GM18519 (cell line): ENCODE data around the gene TST.

Source experiments
- ATAC-seq: cut with Tn5 transposase; IDR thresholded peaks from one replicate; pipeline ENCODE4 v1.9.1; 2021; ENCODE audit warnings: mild to moderate bottlenecking, moderate library complexity; ENCODE audit not compliant: unreplicated experiment, low FRiP score

TST gene

DNA sequence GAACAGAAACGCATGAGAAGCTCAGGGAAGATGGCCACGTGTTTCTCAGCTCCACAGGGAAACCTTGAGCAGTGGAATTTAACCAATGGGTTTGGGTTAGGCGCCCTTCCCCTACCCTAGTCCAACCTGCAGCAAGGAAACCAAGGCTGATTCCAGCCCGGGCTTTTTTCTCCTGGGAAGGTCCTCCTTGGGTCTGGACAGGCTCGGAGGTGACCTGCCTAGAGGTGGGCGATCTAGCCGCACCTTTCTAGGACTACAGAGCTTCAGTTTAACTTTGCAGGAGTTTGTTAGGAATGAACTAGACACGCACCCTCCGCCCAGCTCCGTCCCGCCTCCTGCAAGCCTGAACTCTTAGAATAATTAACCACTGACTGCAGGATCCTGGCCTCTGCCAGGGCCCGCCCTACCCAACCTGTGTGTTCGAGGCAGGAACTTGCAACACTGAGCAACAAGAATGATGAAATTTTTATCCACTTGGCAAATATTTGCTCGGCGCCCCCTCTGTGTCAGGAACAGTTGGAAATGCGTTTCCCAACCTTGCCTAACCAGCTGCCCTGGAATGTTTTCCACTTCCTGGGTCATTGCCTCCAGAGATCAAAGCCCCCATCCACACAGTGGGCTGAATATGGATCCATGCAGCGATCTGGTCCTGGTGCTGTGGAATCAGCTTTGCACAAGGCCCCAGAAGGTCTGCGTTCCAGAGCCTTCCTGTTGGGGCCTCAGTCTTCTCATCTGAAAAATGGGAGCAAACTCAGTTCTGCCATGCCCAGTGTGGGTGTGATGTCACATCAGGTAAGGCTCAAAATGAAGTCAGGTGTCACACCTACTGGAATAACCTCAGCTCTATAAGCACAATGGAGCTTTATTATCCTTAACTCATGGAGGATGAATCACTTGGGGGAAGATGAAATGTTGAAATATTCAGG is 13.6 kb upstream of the TST start:
- ATAC-seq = no peak

DNA sequence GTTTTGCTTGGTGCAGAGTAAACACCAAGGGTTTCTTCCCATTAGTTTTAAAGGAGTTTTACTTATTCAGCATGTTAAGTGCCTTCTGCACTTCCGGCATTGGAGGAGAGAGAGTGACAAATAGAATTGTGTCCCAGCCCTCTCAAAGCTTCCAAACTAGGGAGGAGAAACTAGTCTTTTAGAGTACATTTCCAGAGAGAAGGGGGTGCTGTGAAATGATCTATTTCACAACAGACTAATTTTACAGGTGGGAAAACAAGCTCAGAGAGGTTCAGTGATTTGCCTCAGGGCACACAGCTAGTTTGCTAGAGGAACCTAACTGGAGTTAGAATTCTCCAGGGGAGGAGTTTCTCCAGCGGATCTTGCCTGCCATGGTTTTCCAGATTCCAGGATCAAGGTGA is 12.9 kb upstream of the TST start:
- ATAC-seq = no peak

DNA sequence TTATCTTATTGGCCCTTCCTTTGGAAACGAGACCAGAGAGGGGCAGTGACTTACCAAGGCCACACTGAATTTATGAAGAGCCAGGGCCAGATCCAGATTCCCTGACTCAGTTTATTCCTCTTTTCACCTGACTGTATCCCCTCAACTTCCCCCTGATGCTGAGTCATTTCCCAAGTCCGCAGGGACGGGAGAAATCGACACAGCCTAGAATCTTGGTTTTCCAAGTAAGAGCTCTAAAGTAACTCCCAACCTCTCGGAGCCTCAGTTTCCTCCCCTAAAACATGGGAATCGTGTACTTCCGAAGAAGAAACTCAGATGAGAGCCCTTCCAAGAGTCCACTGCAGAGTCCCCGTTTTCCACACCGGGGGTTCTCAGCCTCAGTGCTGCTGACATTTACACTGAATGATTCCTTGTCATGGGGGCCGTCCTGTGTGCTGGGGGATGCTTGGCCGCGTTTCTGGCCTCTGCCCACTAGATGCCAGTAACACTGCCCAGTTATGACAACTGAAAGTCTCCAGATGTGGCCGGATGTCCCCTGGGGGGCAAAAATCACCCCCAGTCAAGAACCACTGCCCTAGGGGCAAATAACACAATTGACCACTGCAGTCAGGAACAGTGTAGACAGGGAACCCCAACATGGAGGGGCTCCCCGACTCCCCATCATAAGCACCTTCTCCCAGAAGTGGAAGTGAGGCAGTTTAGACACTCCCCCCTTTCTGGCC is 11.5 kb upstream of the TST start:
- no peak for ATAC-seq

DNA sequence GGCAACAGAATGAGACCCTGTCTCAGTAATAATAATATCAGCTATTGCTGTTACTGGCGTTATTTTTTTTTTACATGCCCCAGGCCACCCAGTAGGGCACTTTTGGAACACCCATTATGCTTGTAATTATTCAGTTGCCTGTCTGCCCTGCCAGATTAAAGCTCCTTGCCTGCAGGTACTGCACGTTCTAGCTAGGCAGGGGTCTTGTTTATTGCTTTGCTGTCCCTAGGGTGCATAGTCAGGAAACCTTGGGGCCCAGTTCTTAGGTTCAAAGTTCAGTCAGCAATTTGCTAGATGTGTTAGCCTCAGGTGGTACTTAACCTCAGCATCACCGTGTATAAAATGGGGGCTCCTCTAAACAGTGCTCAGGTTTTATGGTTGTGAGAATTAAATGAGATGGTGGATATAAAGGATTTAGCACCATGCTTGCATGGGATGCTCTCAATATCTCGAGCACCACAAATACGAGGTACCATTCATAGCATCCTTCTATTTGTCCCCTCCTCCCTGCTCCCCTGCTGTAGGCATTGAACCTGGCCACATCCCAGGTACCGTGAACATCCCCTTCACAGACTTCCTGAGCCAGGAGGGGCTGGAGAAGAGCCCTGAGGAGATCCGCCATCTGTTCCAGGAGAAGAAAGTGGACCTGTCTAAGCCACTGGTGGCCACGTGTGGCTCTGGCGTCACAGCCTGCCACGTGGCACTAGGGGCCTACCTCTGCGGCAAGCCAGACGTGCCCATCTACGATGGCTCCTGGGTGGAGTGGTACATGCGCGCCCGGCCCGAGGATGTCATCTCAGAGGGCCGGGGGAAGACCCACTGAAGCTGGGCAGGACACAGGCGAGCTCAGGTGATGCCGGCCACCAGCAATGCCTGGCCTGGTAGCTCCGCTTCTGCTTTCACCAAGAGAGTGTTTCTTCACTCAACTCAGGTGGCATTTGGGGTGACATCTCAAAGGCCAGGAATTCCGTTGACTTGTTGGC is 9.7 kb upstream of the TST start:
- no peak for ATAC-seq

DNA sequence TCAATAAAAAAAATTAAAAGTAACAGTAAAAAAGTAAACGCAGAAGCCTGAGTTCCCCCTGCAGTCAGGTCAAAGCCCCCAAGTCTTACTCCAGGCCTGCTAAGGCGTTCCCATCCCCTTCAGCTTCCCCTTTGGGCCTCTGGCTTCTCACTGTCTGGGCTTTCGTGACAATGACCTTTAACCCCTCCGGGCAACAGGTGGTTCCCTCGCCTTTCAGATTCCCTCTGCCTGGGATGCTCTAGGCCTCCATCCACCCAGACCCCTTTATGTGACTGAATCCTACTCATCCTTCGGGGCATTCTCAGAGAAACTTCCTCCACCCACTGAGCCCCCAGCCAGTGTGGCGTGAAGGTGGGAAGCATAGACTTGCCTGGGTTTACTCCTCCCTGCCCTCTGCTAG is 8.3 kb upstream of the TST start:
- no peak for ATAC-seq

DNA sequence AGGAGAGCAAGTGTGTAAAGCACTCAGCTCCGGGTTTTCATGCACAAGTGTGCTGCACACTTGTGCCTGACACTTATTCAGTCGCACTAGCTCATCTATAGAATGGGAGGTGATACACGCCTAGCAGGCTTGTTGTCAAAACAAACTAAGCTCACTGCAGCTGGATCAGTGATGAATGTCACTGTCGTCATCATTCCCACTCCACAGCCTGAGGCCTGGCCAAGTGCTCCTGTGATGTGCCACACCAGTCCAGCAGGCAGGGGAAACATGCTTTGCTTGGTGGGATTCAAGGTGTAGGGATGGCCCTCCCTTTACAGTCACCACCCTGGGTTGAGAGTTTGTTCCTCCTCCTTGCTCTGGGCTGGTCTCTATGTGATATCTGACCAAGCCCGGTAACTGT is 7.1 kb upstream of the TST start:
- no peak for ATAC-seq

DNA sequence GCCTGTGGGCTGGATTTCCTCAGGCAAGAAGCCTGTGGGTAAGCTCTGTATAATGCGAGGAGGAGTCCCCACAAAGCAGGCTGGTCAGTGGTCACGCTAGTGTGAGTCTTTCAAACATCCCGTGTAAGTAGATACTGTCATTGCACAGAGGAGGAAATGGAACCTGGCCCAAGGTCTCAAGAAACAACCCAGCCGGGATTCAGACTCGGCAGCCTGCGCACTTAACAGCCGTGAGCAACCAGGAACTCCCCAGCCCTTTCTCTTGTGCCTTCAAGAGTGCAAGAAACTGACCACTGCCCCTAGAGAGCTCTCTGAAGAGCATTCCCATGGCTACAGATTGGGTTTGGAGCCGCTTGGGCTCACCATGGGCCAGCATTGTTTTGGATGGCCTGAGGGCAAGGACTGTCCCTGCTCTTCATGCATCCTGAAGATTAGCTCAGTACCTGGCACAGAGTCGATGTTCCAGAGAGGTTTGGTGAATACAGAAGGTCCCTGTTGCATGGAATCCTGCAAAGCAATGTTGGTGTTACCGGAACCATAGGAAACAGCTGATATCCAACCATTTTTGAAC is 6.3 kb upstream of the TST start:
- no peak for ATAC-seq

DNA sequence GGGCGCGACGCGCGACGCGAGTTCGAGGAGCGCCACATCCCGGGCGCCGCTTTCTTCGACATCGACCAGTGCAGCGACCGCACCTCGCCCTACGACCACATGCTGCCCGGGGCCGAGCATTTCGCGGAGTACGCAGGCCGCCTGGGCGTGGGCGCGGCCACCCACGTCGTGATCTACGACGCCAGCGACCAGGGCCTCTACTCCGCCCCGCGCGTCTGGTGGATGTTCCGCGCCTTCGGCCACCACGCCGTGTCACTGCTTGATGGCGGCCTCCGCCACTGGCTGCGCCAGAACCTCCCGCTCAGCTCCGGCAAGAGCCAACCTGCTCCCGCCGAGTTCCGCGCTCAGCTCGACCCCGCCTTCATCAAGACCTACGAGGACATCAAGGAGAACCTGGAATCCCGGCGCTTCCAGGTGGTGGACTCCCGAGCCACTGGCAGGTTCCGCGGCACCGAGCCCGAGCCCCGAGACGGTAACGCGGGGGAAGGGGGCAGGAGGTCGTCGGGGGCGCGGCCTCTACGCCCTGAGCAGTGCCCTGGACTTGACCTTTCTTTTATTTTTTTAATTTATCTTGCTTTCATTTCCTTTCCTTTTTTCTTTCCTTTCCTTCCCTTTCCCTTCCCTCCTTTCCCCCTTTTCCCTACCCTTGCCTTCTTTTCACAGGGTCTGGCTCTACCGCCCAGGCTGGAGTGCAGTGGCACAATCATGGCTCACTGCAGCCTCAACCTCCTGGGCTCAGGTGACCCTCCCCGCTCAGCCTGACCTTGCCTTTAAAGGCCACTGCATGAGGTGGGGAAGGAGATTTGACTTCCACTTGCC is 5.3 kb upstream of the TST start:
- no peak for ATAC-seq

DNA sequence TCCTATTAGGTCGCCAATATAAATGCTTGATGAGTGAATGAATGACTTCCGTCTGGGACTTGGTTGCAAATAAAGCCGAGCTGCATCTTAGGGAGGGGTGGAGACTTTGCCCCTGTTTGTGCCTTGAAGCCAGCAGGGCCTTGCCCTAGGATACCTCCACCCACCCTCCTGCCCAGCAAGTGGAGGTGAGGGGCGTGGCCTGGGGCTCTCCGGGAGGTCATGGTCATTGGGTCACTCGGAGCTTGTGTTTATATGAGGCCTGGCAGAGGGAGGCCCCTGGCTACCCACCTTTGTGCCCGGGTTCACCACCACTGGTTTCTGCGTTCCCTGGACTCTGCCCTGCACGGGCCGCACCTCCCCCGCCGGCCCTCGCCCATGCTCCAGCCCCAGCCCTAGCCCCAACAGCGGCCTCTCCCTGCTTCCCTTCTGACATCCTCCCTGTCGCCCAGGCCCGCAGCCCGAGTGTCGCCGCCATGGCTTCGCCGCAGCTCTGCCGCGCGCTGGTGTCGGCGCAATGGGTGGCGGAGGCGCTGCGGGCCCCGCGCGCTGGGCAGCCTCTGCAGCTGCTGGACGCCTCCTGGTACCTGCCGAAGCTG is 4.6 kb upstream of the TST start:
- no peak for ATAC-seq

DNA sequence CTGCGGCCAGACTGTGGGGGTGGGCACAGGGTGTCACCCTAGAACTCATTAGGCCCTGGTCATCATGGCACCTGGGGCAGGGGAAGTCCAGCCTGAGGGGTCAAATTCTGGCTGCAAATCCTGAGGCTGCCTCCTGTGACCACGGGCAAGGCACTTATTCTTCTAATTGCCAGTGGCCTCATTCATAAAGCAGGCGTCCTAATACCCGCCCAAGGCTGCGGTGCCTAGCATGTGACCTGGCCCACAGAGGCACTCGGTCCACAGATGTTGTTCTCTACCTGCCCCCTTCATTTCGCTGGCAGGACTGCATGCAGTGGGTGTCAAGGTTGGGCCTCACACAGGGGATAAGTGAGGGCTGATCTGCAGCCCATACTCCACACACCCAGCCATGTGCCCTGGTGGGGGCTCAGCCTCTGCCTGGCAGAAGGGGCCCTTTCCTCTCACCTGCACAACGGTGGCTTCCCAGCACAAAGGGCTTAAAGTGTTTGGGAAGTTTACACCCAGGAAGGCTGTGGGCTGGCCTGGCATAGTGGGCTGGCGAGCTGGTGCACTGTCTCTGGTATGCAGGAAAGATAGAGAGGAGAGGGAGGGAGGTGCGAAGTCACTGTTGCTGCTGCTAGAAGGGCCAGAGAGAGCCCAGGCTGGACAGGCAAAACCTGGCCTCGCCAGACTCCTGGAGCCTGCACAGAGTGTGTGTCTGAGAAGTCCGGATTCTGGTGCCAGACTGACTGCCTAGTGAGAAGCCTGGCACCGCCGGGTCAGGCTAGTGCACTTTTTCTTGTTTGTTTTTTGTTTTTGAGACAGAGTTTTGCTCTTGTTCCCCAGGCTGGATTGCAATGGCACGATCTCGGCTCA is 3.5 kb upstream of the TST start:
- no peak for ATAC-seq

DNA sequence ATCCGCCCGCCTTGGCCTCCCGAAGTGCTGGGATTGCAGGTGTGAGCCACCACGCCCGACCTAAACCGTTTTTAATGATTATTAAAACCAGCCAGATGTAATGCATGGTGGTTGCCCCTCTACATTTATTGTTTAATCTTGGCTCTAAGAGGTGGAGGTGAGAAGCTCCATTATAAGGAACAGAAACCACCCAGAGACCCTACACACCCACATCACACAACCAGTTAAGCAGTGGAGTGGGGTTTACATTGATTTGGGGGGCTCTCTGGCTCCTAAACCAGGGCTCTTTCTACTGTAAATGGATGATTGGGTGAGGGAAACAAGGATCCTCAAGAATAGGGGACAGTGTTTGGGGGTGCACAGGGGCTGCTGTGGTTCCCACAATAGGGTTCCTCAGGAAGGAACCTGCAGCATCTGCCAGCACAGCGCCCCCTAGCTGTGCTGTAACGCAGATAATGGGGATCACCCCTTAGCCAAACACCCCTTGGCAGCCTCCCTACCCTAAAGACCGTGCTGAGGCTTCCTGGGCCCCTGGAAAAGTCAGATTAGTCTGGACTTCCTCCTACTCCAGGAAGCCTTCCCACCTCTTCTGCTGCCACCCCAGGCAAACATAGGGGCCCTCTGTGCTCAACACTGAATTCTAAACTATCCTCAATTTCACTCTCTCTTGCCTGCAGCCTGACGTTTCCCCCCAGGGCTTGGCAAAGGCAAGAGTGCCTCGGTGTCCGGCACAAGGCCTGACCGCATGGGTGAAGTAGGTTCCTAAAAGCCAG is 2.6 kb upstream of the TST start:
- no peak for ATAC-seq

DNA sequence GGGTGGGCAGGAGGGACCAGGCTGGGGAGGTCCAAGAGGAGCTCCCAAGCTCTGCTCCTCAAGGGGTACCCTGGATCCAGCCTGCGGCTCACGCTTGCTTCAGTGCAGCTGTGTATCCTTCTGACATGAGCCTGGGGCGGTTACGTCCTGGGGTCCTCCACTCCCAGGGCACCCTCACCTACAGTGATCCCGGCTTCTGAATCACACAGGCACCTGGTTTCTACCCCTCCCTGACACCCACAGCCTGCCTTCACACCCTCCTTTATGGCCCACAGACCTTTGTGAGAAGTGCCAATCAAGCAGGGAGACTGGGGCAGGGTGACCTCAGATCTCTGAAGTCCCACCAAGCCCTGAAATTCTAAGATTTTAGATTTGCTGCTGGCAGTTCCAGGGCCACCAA is 1.8 kb upstream of the TST start:
- no peak for ATAC-seq

DNA sequence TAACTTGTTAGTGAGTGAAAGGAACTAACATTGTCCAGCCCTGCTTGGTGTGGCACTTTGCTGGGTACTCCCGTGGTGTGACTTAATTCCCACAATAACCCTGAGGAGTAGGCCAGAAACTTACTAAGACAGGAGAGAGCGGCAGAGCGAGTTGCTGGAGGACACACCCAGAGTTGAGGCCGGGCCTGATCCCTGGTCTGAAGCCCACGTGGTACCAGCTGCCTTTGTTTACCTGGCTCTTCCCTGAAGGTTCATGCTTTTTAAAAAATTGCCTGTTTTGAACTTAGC is 889 bp upstream of the TST start:
- ATAC-seq = no peak

DNA sequence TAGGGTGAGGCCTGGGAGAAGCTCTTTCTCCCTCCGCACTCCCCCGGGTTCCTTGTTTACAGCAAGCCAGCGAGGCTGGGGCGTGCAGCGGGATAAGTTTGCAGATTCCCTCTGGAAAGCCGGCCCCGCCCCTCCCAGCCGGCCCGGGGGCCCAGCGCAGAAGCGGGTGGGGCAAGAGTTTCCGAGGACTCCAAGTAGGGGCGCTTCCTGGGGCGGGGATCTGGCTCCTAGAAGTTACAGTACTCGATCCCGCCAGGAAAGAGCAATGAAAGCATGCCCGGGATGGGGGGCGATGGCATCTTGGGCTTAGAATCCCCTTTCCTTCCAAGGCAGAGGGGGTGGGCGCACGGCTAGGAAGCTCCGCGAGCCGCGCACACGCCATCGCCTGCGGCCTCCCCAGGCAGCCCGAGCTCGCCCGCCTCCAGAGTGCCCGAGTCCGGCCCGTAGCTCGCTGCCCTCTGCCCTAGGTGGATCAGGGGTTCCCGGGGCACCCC is 385 bp downstream of the TST start:
- ATAC-seq = no peak

DNA sequence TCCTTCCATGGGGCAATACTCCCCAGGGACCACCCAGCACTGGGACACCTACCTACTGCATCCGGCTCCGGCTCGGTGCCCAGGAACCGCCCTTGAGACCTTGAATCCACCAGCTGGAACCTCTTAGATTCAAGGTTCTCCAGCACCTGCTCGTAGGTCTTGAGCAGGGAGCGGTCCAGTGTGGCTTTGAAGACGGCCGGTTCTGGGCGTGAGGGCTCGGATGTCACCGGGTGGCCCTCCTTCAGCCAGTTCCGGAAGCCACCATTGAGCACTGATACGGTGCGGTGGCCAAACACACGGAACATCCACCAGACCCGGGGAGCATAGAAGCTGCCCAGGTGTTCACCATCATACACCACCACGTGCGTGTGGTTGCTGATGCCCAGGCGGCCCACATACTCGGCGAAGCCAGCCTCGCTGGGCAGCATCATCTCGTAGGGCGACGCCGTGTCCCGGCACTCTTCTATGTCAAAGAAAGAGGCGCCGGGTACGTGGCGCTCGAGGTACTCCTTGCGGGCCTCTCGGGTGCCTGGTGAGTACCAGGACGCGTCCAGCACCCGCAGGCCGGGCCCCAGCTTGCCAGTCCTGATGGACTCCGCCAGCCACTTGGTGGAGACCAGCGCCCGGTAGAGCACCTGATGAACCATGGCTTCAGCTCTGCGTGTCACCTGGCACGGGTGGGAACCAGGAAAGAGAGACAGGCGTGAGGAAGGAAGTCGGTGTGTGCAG is 997 bp downstream of the TST start:
- ATAC-seq = no peak

DNA sequence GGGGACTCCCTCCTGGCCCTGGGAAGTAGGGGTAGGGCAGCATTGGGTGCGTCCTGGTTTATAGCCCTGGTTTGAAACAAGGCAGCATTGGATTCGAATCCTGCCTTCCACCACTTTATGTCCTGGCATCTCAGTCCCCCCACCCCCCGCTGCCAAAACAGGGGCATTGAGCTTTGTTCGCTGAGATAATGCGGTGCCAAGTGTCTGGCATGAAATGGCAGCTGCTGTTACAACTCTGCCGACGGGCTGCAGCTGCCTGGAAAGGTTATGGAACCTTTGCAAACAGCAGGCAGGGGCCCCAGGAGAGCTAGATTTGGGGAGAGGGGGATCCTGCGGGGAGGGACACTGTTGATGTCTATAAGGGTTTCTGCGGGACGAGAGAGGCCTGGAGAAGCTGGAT is 1.9 kb downstream of the TST start:
- no peak for ATAC-seq
